ENCODE results near the gene TJP3.

GRCh38 chr19:3752492-3752891 lies 44.3 kb downstream of the TJP3 start:
- TF ChIP-seq POLR2A (IDR thresholded peaks at IDR 0.05; ENCODE audit: low read depth, low read length) (no peak), POLR2AphosphoS5 (IDR thresholded peaks at IDR 0.05; ENCODE audit: low read depth, low read length) (no peak)

All from GM12892 (cell line).